Adrenal gland (tissue), 12 donors: ENCODE results near the gene DNAAF5. TPM values are rescaled to one million over a fixed set of nuclear protein-coding genes. Genes with fewer than 3 reads are reported as not detected.
A peak's percentile ranks its signal among the peaks of the same experiment; 100 is the strongest.

Experiments
- DNase-seq, 7 donors: peaks; one replicate each; pipeline ENCODE4 v3.0.0-alpha.2; 2019 to 2020
- H3K27ac ChIP-seq, 5 donors: fragments of 200-600 bp; sonication (generic) in 4 of 5; 1 replicate in 3 of 5; 2 replicates in 2 of 5; pipeline versions ENCODE4 v1.5.1 to v1.8.0; 2016 to 2020; ENCODE audit warnings: mild to moderate bottlenecking in 1 of 5
- H3K27me3 ChIP-seq: fragments of 200-600 bp; 2 replicates; pipeline ENCODE4 v1.8.0; 2021
- H3K36me3 ChIP-seq, 2 donors: fragments of 200-600 bp; replicated peaks in 1 of 2; 1 replicate in 1 of 2; 2 replicates in 1 of 2; pipeline versions ENCODE4 v1.5.1 to v1.8.0; 2018 to 2022
- H3K4me1 ChIP-seq, 2 donors: fragments of 200-600 bp; replicated peaks in 1 of 2; 1 replicate in 1 of 2; 2 replicates in 1 of 2; pipeline versions ENCODE4 v1.5.1 to v1.8.0; 2018 to 2021
- H3K4me3 ChIP-seq, 4 donors: fragments of 200-600 bp; sonication (generic) in 3 of 4; one replicate each; pipeline ENCODE4 v1.5.1; 2016 to 2018
- H3K9me3 ChIP-seq, 3 donors: fragments of 200-600 bp; sonication (generic) in 1 of 3; replicated peaks in 1 of 3; 1 replicate in 2 of 3; 2 replicates in 1 of 3; pipeline versions ENCODE4 v1.5.1 to v1.8.0; 2016 to 2021
- POLR2A ChIP-seq, 2 donors: fragments of 450-650 bp; IDR thresholded peaks; one replicate each; pipeline ENCODE4 v1.6.1; 2017; ENCODE audit warnings: antibody characterized with exemption in 2 of 2, mild to moderate bottlenecking in 2 of 2, moderate library complexity in 1 of 2
- WGBS, 4 donors: extraction: QIAGEN DNeasy Blood & Tissue Kit in 2 of 4; methylation state at CpG; one replicate each; pipeline versions ENCODE4 v1.1.5 to v1.1.7; 2013 to 2017; 5-methylcytosine and 5-hydroxymethylcytosine counted together
- intact Hi-C, 2 donors: fragments of 100-400 bp; cut with DNase I; formaldehyde crosslinking; loops; one replicate each; pipeline versions ENCODE4 v1.14.1 to v1.15.0; 2022 to 2023
- polyA plus RNA-seq, 3 donors: library from polyadenylated mRNA; stranded (reverse); fragments of 200-250 nt in 2 of 3; fragments of 350-450 nt in 1 of 3; fragmentation: Illumina TruSeq in 1 of 3; extraction: RNeasy Lipid Tissue Mini Kit (QIAGEN cat#74804) in 1 of 3; gene quantifications; one replicate each; pipeline ENCODE4 v1.2.3, GENCODE V29; 2013 to 2014
- total RNA-seq, 9 donors: library from RNA; depleted of rRNA in 4 of 9; stranded (reverse); fragments of >200 nt in 4 of 9; fragments of 120-200 nt in 1 of 9; fragmentation: NEBNext Ultra II Directional in 1 of 9; extraction: Animal tissue kit (Norgen Biotek cat#: 25700) in 1 of 9; gene quantifications; one replicate each; pipeline versions ENCODE4 v1.1.0 to v1.2.4, GENCODE V29; 2013 to 2023
- TF ChIP-seq, protein P1 (sequence below), 6 experiments: fragments of 450-650 bp in 4 of 6; fragments of 200-600 bp in 2 of 6; sonication (generic) in 1 of 6; IDR thresholded peaks; 1 replicate in 5 of 6; 2 replicates in 1 of 6; pipeline versions ENCODE4 v1.5.1 to v1.8.0; 2016 to 2021; ENCODE audit warnings: antibody characterized with exemption in 6 of 6, mild to moderate bottlenecking in 2 of 6, moderate library complexity in 1 of 6
- donor health status: healthy with polysubstance abuse.
- donor health status: Bipolar disorder and iron deficiency.
- donor health status: DM: yes; HTN: yes; CAD: no.
- donor health status: DM: no; HTN: no; CAD: no.
- donor health status: DM: no; HTN: no; CAD: no.
- donor health status: DM: yes; HTN: yes; CAD: no.

DNAAF5 gene
- total and polyA plus RNA-seq, 12 donors = 7.9 to 32.7 (median 19.4) TPM

- H3K4me3 ChIP-seq = no peak overlapping the region
- H3K9me3 ChIP-seq = no peaks in the 10 kb centered on the region
- 95 to 97% (median 96%) methylated on average over 21 of the region's 21 CpGs for WGBS, 4 donors
- no peak overlapping the region for H3K27ac ChIP-seq
- TF ChIP-seq, protein P1, sequence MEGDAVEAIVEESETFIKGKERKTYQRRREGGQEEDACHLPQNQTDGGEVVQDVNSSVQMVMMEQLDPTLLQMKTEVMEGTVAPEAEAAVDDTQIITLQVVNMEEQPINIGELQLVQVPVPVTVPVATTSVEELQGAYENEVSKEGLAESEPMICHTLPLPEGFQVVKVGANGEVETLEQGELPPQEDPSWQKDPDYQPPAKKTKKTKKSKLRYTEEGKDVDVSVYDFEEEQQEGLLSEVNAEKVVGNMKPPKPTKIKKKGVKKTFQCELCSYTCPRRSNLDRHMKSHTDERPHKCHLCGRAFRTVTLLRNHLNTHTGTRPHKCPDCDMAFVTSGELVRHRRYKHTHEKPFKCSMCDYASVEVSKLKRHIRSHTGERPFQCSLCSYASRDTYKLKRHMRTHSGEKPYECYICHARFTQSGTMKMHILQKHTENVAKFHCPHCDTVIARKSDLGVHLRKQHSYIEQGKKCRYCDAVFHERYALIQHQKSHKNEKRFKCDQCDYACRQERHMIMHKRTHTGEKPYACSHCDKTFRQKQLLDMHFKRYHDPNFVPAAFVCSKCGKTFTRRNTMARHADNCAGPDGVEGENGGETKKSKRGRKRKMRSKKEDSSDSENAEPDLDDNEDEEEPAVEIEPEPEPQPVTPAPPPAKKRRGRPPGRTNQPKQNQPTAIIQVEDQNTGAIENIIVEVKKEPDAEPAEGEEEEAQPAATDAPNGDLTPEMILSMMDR (IDR thresholded peaks at IDR 0.05) = no peak
- TF ChIP-seq POLR2A (IDR thresholded peaks at IDR 0.05) = no peak
- DNase-seq = no peak
- H3K36me3 ChIP-seq = peaks cover 0 to 23% of the 10 kb centered on the region in 2 donors
- no peaks in the 10 kb centered on the region for H3K4me1 ChIP-seq
- H3K27me3 ChIP-seq = no peaks in the 10 kb centered on the region
- intact Hi-C loops = loop anchor here in 1 of 2 donors (10.0 kb wide), 1 partner anchor 170 kb away; the partner anchor contains the start of gene ADAP1
Observed at GRCh38 chr7:784971-785370, 58.5 kb downstream of the DNAAF5 start.

- 89 to 99% (median 97%) methylated on average over 9 to 10 of the region's 10 CpGs for WGBS, 4 donors
- Histone ChIP-seq H3K4me1 (no peaks in the 10 kb centered on the region), H3K27me3 (no peaks in the 10 kb centered on the region), H3K36me3 (peaks cover 0 to 19% of the 10 kb centered on the region in 2 donors), H3K27ac (no peak overlapping the region), H3K4me3 (no peak overlapping the region), H3K9me3 (no peaks in the 10 kb centered on the region)
- intact Hi-C loops = loop anchor here in 1 of 2 donors (10.0 kb wide), 1 partner anchor 169 kb away; the partner anchor contains the start of gene ADAP1
- TF ChIP-seq, protein P1 (IDR thresholded peaks at IDR 0.05) = no peak
- no peak for TF ChIP-seq POLR2A (IDR thresholded peaks at IDR 0.05)
- DNase-seq = no peak
Observed at GRCh38 chr7:785416-785815, 58.9 kb downstream of the DNAAF5 start.

- Histone ChIP-seq H3K9me3 (no peaks in the 10 kb centered on the region), H3K27ac (no peak overlapping the region), H3K27me3 (no peaks in the 10 kb centered on the region), H3K4me3 (no peak overlapping the region), H3K4me1 (no peaks in the 10 kb centered on the region), H3K36me3 (peaks cover 0 to 19% of the 10 kb centered on the region in 2 donors)
- intact Hi-C loops = loop anchor here (2.0 to 10.0 kb wide), 3 partner anchors 84 to 168 kb away; partner anchors contain the start of gene ADAP1 (in 1 of the 2)
- TF ChIP-seq POLR2A (IDR thresholded peaks at IDR 0.05) = no peak
- TF ChIP-seq, protein P1 (IDR thresholded peaks at IDR 0.05) = peak; percentile 72 to 93 (median 86)
- 25 to 54% (median 38%) methylated on average over 5 to 11 of the region's 11 CpGs for WGBS, 4 donors
- peak; percentile 66 to 89 (median 75) for DNase-seq
Observed at GRCh38 chr7:786472-787255, 60.2 kb downstream of the DNAAF5 start.

DNA sequence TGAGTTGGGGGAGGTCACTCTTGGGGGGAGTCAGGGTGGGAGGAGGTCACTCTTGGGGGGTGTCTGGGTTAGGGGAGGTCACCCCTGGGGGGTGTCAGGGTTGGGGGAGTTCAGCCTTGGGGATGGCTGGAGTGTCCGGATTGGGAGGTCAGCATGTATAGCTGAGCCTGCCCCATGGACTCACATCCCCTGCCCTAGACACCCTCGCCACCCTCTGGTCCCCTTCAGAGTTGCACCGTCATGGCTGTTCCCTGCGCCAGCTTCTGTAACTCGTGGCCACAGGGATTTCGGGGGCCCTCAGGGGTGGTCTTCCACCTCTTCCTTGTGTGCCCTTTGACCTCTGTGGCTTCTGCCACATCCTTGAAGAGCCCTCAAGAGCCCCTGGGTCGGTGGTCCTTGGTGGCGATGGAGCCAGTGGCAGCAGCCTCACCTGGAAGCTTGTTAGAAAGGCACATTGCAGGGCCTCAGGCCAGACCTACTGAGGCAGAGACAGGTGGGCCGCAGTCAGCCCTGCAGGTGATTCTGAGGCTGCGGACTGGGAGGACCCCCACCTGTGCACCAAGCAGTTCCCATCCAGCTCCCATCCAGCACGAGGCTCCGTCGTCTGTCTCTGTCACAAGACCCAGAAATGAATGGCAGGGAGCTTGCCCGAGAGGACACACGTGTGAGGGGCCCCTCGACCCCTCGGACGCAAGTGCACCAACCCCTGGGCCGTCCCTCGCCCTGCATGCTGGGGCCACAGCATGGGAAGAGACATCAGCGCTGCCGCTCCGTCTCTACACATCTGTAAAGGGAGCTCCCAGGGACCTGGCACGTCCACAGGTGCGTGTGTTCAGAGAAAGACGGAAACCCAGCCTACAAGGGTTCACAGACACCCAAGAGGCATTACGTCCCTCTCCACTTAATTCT is 61.1 kb downstream of the DNAAF5 start:
- TF ChIP-seq POLR2A (IDR thresholded peaks at IDR 0.05) = no peak
- TF ChIP-seq, protein P1 (IDR thresholded peaks at IDR 0.05) = no peak
- Histone ChIP-seq H3K36me3 (peaks cover 0 to 19% of the 10 kb centered on the region in 2 donors), H3K4me3 (no peak overlapping the region), H3K9me3 (no peaks in the 10 kb centered on the region), H3K4me1 (no peaks in the 10 kb centered on the region), H3K27ac (no peak overlapping the region), H3K27me3 (no peaks in the 10 kb centered on the region)
- DNase-seq = no peak
- 88 to 94% (median 93%) methylated on average over 21 to 27 of the region's 27 CpGs for WGBS, 4 donors
- intact Hi-C loops = loop anchor here (2.0 to 10.0 kb wide), 3 partner anchors 83 to 167 kb away; partner anchors contain the start of gene ADAP1 (in 1 of the 2)
